ENCODE measurements around the gene ANKRD12. TPM values are rescaled to one million over a fixed set of nuclear protein-coding genes. Genes with fewer than 3 reads are reported as not detected.
A peak's percentile ranks its signal among the peaks of the same experiment; 100 is the strongest.

The ANKRD12 gene
- polyA plus RNA-seq, 1 donor = 33.8 TPM

DNA sequence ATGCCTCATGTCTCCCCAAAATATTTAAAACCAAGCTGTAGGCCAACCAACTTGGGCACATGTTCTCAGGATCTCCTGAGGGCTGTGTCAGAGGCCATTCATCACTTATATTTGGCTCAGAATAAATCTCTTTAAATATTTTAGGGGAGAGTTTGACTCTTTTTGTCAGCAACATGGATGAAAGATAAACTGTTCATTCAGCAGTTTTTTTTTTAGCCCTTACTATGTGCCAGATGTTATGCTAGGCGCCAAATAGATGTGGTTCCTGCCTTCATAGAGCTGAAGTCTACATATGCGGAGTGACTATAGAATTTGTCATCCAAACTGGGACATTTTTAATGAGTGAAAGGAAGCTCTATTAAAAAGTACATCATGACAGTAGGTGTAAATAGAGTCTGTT lies 155.5 kb downstream of the ANKRD12 start:
- DNase-seq = no peak

- DNase-seq = no peak
Measured at GRCh38 chr18:9293948-9294347, 157.4 kb downstream of the ANKRD12 start.

DNA sequence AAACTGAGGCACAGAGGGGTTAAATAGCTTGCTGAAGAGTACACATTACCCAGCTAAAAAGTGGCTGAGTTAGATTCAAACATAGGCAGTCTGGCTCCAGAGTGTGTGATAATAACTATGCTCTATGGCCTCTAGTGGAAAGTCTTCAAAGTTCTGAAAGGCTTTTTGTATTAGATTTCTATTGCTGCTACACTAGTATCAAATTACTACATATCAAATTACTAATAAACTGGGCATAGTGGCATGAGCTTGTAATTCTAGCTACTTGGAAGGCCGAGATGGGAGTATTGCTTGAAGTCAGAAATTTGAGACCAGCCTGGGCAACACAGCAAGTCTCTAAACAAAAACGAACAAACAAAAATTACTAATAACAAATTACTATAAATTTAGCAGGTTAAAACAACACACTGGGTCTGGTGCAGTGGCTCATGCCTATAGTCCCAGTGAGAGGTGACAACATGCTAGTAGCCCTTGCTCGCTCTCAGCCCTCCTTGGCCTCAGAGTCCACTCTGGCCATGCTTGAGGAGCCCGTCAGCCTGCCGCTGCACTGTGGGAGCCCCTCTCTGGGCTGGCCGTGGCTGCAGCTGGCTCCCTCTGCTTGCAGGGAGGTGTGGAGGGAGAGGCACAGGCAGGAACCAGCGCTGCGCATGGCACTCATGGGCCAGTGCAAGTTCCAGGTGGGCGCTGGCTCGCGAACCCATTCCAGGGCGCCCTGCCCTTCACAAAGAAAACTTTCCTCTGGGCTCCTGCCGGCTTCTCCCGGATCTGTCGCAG lies 159.8 kb downstream of the ANKRD12 start:
- no peak for DNase-seq

DNA sequence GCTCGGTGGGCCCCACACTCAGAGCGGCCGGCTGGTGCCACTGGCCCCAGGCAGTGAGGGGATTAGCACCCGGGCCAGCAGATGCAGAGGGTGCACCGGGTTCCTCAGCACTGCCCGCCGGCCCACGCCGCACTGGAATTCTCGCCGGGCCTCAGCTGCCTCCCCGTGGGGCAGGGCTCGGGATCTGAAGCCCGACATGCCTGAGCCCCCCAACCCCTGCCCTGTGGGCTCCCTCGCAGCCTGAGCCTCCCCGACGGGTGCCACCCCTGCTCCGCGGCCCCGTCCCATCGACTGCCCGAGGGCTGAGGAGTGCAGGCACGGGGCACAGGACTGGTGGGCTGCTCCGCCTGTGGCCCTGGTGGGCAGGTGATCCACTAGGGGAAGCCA lies 160.4 kb downstream of the ANKRD12 start:
- DNase-seq = no peak

DNA sequence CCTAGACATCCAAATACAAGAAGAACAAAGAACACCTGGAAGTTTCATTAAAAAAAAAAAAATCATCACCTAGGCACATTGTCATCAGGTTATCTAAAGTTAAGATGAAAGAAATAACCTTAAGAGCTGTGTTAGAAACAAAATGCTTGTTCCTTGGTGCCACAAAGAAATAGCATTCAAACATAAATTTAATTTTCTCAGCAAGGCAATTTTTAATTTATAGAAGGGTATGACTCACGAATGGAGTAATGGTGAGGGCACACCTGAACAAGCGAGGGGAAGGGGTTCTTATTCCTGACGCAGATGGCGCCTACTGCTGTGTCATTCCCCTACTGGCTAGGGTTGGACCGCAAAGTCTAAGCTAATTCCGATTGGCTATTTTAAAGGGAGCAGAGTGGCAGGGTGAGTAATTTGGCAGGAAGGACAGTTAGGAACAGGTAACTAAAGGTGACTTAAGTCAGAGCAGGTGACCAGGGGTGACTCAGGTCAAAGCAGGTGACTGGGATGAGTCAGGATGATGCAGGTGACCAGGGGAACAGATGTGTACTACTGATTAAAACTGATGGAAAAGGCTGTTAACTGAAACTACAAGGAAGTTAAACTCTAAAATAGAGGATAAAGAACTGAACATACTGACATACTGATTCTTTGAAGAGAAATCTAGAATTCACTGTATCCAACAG lies 167.9 kb downstream of the ANKRD12 start:
- DNase-seq = no peak

DNA sequence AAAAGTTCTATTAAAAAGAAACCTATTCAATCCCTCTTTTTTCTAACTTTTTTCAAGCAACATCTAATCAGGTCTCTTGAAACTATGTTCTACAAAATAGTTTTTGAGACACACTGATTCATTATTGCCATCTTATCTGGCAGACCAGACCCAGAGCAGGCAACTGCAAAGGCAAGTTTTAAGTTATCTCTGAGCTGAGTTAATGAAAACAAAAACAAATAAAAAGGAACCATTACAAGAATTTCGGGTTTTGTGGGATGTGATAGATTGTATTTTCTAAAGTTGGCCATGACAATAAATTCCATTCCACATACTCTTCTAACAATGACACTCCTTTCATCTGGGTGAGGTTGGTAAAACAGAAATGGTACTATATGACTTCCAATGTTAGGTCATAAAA lies 182.8 kb downstream of the ANKRD12 start:
- no peak for DNase-seq

DNA sequence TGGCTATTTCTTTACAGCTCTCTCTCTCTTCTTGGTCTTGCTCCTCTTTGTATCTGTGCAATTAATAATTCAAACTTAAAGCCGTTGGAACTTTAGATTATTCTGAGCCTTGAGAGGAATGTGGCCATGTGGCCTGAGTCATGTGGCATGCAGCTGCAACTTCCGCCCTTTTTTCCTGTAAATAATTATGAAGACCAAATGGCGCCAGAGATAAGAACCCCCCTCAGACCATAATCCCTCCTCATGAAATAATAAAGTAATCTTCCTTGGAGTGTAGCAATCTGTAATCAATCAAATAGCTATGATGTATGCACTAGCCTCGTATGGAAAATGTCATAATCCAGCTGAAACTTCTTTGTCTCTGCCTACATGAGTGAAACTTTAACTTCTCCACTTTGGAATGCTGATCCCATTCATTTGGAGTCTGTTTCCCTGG lies 184.5 kb downstream of the ANKRD12 start:
- peak; percentile 35 for DNase-seq

GRCh38 chr18:9321736-9322135 lies 185.2 kb downstream of the ANKRD12 start:
- no peak for DNase-seq

- no peak for DNase-seq
Measured at GRCh38 chr18:9322744-9323143, 186.2 kb downstream of the ANKRD12 start.

DNA sequence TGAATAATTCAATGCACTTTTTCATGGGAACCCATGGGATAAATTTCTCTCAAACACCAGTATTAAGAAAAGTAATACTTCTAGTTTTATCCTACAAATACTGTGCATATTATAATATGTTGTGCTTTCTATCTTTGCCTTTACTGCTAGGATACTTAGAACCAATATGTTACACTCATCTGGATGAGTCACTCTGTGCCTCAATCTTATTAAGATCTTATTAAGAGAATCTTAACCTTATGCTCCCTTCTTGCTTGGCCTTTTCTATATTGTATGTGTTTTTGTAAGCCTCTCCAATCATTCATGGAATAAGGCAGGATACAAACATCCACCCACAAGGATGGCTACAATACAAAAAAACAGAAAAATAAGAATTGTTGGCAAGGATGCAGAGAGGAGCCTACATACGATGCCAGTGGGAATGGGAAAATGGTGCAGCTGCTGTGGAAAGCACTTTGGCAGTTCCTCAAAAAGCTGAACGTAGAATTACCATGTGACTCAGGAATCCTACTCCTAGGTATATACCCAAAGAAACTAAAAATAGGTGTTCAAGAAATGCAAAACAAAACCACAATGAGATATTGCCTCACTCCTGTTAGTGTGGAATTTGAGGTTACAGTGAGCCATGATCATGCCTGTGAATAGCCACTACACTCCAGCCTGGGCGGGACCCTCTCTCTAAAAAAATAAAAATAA lies 187.3 kb downstream of the ANKRD12 start:
- DNase-seq = no peak

DNA sequence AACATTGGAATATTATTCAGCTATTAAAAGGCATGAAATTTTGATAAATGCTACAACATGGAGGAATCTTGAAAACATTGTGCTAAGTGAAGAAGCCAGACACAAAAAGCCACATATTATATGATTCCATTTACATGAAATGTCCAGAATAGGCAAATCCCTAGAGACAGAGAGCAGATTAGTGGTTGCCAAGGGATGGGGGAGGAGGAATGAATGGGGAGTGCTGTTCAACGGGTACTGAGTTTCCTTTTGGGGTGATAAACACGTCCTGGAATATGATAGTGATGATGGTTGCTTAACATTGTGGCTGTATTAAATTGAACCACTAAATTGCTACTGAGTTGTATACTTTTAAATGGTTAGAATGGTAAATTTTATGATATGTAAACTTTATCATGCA lies 189.1 kb downstream of the ANKRD12 start:
- no peak for DNase-seq

DNA sequence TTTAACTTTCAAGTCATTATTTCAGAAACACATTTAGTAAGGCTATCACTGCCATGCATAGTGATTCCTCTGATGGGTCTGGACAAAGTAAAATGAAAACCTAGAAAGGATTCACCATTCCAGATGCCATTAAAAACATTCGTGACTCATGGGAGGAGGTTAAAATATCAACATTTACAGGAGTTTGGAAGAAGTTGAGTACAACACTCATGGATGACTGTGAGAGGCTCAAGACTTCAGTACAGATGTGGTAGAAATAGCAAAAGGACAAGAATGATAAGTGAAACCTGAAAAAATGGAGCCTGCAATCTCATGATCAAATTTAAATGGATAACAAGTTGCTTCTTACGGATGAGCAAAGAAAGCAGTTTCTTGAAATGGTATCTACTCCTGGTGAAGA lies 192.2 kb downstream of the ANKRD12 start:
- no peak for DNase-seq

- no peak for DNase-seq
Measured at GRCh38 chr18:9329471-9329870, 192.9 kb downstream of the ANKRD12 start.

DNA sequence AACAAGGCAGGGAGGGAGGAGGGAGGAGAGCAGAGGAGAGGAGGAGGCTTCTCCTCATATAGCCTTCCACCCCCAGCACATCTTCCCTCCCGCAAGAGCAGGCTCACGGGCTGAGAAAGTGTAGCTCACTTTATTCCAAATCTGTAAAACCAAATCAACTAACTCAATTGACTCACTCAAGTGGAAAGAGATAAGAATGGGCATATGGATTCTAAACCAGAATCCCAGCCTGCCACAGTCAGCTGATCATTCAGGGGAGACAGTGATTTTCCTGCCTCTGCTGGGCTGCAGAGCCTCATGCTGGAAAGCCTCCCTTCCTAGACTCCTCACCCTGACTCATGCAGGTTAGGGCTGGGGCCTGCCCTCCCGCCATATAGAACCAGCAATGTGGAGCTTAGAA lies 193.8 kb downstream of the ANKRD12 start:
- DNase-seq = no peak

DNA sequence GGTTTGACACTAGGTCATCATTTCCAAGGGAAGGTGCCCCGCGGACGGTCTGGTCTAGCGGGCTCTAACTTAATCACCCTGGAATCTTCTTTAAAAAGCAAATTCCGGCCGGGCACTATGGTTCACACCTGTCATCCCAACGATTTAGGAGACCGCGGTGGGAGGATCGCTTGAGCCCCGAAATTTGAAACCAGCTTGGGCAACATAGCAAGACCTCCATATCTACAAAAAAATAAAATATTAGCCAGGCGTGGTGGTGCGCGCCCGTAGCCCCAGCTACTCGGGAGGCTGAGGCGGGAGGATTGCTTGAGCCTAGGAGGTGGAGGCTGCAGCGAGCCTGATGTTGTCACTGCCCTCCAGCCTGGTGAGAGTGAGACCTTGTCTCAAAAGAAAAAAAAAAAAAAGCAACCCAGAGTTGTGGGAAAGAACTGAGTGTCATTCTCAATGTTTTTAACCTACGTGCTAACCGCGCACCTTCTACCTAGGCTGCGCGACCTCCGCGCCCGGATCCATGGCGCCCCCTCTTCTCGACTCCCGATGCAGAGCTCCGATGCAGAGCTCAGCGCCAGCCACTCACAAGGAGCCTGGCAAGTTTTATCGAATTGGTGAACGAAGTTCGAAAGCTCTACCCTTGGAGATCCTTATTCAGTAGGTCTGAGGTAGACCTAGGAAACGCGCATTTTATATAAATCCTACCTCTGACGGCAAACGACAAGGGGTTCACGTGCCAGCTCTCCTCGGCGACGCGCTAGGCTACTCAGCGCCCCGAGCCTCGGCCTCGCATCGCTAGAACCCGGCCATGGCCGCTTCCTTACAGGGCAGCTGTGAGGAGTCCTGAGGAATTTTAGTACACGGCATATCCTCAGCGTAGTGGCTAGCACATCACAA lies 197.1 kb downstream of the ANKRD12 start:
- no peak for DNase-seq

GRCh38 chr18:9334329-9334972 lies 197.9 kb downstream of the ANKRD12 start, which contains the start of gene TWSG1:
Gene TWSG1 (plus strand): TSS chr18:9334773. CDS start chr18:9337230, 2,457 bp downstream.
- peak; percentile 91 for DNase-seq

DNA sequence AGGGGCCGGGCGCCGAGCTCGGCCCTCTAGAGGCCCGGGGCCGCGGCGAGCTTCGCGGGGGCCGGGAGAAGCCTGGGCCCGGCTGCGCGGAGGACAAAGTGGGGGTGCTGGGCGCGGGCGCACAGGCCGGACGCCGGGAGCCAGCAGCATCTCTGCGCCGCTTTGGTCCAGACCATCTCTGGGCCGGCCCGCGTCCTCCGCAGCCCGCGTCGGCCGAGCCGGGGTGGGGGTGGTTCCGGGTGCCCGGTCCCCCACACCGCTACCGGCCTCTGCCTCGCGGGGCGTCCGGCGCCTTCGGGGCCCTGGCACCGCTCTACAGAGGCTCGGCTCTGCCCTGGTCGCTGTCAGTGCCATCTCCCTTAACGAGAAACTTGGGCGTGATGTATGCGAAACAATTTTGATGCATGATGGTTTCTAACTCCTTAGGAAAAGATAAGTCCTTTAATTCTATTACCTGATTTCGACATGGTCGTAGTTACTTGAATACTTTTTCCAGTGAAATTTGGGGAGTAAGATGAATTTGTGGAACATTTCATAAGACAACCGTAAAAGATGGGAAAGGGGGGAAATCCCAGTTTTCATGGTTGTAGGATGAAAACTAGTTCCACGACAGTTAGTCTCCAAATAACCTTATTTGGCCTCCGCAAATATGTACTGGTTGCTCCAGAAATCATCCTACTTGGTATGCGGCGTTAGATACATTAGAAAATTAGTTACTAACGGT lies 198.6 kb downstream of the ANKRD12 start:
- peak; percentile 31 for DNase-seq
